Right ventricle myocardium inferior (tissue), 1 donor: Measurements from ENCODE around the gene DSCAM. TPM values are rescaled to one million over a fixed set of nuclear protein-coding genes. Genes with fewer than 3 reads are reported as not detected.

ENCODE experiments used
- ATAC-seq: fragments of 200-7000 bp; cut with Tn5 transposase; one replicate; pipeline ENCODE4 v1.9.1; 2020; ENCODE audit warnings: mild to moderate bottlenecking, moderate library complexity
- DNase-seq: peaks from one replicate; pipeline ENCODE4 v3.0.0; 2021; ENCODE audit errors: missing footprints
- intact Hi-C: fragments of 100-400 bp; cut with DNase I; formaldehyde crosslinking; loops from one replicate; pipeline ENCODE4 v1.11.0; 2022
- total RNA-seq: library from RNA; stranded (reverse); fragmentation: NEBNext Ultra II Directional; extraction: Animal tissue kit (Norgen Biotek cat#: 25700); gene quantifications from one replicate; pipeline ENCODE4 v1.2.1, GENCODE V29; 2021
- donor health status: DM: no; HTN: yes; CAD: no; lungs with severe emphysema.

The DSCAM gene
- total RNA-seq, 1 donor from 2014 or later, result not detected

DNA sequence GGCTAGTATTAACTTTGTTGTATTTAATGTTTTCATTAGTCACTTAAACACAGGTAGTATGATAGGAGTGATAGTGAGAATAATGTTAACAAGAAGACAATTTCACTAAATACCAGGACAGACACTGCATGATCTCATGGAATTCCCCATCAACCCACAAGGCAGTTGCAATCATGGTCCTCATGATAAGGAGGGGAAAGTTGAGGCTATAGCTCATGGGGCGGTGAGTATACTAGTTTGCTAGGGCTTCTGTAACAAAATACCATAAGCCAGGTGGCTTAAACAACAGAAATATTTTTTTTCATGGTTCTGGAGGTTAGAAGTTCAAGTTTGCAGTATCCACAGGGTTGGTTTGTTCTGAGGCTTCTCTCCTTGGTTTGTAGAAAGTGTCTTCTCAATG is 115.8 kb downstream of the DSCAM start:
- intact Hi-C loops, result no loop called here
- no peak for ATAC-seq
- DNase-seq, result no peak

DNA sequence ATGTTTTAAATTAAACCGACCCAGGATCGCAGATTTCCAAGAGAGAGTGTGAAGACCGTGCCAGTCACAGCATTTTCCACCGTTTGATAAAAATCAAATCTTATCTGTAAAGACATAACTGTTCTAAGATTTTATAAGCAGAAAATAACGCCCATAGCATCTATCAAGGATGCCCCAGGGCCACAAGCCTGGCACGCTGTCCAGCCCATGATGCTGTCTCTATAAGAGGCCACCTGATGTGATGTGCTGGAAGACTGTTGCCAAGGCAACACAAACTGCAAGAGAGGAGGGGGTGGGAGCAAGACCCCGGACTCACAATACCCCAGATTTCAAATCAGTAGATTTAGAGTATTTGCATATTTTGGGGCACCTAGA is 116.5 kb downstream of the DSCAM start:
- no peak for DNase-seq
- intact Hi-C loops, result no loop called here
- ATAC-seq, result no peak

DNA sequence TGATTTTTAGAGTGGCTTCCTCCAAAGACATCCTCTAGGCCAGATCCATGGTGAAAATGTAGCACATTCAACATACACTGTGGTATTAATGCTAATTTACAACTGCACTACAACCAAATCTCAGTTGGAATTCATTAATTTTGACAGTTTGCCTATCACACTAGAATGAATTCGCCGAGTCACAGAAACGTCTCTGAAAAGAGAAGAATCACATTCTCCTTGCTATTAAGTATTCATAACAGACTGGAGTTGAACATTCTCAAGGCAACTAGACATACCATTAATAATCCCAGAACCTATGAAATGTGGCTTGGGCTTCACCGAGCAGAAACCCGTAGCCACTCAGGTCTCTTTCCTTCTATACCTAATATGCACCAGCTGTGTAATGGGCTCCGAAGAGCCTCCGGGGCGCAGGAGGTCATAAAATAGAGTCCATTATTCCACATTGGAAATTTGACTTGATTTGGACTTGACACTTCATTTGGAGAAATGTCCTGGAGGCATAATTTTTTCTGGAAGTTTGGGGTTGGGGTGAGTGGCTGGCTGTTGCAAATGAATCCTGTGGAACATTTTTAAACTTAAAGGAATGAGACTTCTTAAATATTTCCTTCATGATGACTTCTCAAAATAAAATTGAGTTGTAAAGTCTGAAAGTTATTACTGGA is 117.1 kb downstream of the DSCAM start:
- DNase-seq, result no peak
- no peak for ATAC-seq
- intact Hi-C loops, result no loop called here

DNA sequence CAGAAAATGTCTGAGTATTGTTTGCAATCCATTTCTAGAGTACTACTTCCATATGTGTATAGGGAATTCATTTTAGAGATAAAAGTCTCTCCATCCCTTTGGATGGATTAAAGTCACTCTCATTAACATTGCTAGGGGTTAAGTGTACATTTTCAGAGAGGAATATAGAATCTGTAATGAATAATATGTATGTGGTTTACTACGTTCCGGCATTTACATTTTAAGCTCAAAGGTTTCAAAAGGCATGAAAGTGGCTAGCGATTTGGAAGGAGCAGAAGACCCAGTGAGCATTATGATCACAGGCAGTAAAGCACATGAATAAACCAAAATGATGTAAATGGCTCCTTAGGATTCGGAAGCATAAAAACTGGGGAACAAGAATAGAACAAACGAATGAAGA is 123.0 kb downstream of the DSCAM start:
- no peak for DNase-seq
- ATAC-seq, result no peak
- intact Hi-C loops, result no loop called here

DNA sequence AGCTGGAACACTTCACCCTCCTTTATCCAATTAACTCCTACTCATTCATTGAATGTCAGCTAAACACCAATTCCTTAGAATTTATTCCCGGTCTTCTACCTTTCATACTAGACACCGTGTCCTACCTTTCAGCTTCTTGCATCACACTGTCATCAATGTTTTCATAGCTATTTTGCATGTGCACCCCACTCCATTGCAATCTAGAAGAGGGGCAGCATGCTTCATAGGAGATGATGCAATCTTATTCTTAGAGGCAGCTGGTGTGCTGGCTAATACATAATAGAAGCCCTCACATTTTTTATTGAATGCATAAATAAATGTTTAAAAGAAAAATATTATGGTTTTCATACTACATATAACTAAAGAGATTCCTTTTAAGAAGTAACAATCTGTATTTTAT is 123.6 kb downstream of the DSCAM start:
- intact Hi-C loops, result no loop called here
- DNase-seq, result no peak
- no peak for ATAC-seq

DNA sequence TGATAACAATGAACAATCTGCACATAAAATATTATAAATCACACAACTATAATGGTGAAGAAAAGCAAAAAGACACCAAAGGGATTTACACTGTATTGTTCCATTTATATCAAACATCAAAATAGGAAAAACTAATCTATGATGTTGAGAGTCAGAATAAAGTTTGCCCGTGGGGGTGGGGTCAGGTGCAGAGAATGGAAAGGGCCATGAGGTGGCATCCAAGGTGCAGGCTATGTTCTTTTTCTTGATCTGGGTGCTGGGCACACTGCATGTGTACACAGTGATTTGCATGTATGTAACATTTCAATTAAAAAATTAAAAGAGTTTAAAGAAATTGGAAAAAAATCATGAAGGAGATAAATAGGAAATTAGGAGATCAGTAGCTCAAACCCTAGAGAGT is 127.3 kb downstream of the DSCAM start:
- DNase-seq, result no peak
- intact Hi-C loops, result no loop called here
- no peak for ATAC-seq

DNA sequence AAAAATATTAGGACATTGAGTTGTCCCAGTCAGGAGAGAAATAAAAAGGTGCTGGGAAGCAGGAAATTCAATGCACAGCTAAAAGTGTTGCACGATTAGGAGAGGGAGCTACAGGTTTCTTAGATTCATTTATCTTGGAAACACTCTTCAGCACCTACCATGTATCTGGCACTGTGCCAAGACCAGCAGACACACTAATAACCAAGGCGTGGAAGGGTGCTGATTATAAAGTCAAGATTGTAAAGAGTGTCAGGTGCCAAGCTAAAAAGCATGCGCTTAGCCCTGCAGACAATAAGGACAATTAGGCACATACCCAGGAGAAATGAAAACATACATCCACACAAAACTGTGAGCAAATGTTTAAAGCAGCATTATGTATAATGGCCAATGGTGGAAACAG is 129.9 kb downstream of the DSCAM start:
- no peak for ATAC-seq
- DNase-seq, result no peak

DNA sequence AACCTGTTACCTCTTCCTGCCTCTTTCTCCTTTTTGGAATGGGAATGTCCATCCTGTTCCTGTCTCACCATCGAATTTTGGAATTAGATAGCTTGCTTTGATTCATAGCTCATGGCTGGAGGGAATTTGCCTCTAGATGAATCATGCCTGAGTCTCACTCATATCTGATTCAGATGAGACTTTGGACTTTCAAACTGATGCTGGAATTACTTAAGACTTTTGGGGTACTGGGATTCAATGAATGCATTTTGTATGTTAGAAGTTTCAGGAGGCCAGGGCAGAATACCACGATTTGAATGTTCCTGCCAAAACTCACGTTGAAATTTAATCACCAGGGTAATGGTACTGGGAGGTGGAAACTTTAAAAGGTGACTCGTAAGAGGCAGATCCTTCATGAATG is 132.4 kb downstream of the DSCAM start:
- ATAC-seq (no peak), DNase-seq (no peak)
- intact Hi-C loops, result no loop called here

More for the DNA sequence above, 129.9 kb downstream of the DSCAM start:
- intact Hi-C loops, result no loop called here

DNA sequence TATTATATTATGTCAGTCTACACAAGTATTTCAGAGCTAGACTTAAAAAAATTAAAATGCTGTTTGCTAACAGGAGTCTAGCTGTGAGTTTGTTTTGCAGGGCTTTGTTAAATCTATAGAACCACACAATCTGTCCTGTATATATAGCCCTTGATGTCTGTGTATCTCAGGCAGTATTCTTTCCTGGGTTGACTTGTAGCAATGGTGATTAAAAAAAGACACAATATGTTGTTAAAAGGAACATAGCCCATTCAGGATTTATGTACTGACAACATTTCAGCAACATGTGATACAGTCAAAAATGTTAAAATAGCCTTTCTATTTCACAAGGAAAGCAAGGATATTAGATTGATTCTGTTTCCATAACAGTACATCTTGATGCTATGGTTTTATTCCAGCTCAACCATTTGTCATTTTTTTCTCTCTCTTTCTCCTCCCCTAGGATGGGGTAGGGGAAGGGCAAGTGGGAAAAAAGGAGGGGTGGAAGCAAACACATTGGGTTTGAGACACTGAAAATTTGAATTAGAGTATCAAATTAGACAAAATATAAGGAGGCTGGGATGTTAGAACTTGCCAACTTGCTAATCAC is 139.2 kb downstream of the DSCAM start:
- no peak for ATAC-seq
- intact Hi-C loops, result no loop called here
- no peak for DNase-seq

DNA sequence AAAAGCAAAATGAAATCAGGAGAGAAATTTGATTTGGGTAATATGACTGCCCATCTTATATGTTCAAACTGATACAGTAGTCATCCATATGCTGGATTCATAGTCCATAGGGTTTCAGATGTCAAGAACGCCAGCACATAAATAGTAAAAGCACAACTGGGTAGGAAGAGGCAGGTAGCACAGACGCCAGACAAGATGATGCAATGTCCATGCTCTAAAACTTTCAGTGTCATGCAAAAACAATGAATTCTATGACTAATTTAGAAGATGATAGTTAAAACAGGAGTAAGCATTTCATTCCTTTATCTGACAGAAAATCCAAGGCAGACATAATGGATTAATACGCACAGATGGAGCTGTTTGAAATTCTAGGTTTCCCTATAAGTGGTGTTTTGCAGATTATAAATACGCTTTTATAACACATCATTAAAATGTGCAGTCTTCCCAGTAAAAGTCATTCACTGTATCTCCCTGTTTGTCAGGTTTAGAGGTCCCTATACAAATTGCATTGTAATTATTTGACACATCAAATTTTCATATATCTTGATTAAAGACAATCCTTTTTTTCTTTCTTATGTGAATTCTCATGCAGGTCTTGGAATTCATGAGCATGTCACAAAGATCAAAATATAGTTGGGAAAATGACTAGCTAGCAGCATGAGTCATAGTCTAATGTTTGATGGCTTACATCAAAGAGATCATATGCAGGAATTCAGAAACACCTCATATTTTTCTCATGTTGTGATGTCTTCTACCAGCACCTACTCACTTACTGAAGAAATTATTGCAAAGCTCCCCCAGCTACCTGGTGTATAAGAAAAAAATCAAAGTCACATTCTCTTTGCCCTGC is 139.9 kb downstream of the DSCAM start:
- ATAC-seq, result no peak
- DNase-seq, result no peak
- intact Hi-C loops, result no loop called here

DNA sequence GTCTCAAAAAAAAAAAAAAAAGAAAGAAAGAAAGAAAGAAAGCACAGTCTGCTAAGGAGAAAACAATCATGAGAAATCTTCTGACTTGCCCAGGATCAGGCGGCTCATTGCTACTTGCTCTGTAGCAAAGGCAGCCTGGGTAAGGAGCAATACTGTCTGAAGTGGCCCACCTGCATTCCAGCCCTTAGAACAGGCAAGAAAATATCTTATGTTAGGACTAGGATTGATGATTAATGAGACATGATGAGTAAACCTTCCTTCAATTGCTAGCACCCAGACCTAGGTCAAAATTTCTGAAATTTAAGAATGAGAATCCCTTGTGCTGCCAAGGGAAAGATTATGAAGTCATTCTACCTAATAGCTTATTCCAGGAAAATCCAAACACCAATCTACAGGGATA is 140.8 kb downstream of the DSCAM start:
- intact Hi-C loops, result no loop called here
- DNase-seq (no peak), ATAC-seq (no peak)

DNA sequence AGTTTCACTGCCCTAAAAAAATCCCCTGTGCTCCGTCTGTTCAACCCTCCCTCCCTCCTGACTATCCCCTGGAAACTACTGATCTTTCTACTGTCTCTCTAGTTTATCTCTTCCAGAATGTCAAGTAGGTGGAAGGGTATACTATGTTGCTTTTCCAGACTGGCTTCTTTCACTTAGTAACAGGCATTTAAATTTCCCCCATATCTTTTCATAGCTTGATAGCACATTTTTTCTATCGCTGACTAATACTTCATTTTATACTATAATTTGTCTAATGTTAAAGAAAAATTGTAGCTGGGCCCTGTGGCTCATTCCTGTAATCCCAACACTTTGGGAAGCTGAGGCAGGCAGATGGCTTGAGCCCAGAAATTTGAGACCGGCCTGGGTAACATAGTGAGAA is 142.8 kb downstream of the DSCAM start:
- intact Hi-C loops, result no loop called here
- ATAC-seq (no peak), DNase-seq (no peak)

DNA sequence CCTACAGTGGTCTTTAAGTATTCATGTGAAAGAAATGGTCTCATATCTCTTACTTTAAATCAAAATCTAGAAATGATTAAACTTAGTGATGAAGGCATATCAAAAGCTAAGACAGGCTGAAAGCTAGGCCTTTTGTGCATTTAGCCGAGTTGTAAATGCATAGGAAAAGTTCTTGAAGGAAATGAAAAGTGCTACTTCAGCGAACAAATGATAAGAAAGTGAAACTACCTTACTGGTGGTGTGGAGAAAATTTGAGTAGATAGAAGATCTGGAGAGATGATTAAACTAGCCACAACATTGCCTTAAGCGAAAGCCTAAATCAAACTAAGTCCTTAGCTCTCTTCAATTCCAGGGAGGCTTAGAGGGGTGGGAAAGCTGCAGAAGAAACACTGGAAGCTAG is 147.6 kb downstream of the DSCAM start:
- no peak for ATAC-seq
- intact Hi-C loops, result no loop called here

DNA sequence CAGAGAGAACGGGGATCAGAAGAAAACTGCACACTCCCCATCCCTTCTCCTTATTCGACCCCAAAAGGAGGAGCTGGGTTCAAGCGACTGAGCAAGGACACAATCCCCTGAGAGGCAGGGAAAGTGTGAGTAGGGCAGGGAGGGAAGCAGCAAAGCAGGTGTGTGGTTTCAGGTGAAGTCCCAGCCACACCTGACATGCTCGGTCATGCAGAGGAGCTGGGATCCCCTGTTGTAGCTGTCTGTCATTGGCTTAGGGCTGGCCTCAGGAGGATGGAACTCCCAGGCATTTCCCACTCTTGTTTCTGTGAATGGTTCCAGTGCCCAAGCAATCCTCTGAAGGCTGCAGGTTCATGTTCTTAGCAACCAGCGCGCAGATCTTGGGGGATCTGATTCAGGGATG is 150.7 kb downstream of the DSCAM start:
- ATAC-seq, result no peak

More for the DNA sequence above, 147.6 kb downstream of the DSCAM start:
- DNase-seq, result no peak

DNA sequence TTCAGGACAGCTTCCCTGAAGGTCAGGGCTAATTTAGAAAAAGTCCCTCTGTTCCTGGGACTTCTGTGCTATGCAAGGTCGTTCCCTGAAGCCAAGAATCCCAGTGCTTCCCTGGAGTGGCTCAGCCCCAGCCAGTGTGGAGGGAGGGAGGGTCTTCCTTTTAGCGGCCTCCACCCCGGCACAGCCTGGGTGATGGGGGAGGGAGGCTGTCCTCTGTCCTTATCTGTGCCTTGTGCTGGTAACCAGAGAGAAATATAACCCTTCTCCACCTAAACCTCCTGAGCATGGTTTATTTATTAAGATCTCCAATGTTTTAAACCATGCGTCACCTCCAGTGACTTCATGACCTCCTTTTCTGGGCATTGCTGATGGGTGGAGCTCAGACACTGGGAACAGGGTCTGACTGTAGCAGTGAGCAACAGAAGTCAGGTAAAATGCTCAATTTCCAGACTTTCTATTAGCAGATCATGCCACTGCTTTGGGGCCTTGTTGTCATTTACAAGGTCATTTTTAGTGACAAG is 157.1 kb downstream of the DSCAM start:
- intact Hi-C loops, result no loop called here
- no peak for DNase-seq
- no peak for ATAC-seq

More for the DNA sequence above, 150.7 kb downstream of the DSCAM start:
- intact Hi-C loops, result no loop called here
- no peak for DNase-seq

DNA sequence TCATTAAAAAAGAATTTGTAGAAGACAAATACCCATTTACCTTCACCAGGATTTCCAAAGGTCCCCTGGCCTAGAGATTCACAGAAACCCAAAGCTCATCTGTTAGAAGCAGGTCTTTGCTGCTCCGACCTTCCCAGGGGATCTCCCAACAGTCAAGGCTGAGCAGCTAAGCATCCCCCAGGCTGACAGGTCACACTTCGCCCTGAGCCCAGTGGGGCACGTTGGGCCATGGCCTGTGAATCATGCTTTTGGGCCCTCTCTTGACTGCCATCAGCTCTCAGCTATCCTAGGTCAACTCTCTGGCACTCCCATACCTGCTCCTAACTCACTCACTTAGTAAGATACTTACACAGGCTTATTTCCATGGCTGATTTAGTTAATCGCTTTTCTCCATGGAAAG is 157.7 kb downstream of the DSCAM start:
- DNase-seq (no peak), ATAC-seq (no peak)
- intact Hi-C loops, result no loop called here

DNA sequence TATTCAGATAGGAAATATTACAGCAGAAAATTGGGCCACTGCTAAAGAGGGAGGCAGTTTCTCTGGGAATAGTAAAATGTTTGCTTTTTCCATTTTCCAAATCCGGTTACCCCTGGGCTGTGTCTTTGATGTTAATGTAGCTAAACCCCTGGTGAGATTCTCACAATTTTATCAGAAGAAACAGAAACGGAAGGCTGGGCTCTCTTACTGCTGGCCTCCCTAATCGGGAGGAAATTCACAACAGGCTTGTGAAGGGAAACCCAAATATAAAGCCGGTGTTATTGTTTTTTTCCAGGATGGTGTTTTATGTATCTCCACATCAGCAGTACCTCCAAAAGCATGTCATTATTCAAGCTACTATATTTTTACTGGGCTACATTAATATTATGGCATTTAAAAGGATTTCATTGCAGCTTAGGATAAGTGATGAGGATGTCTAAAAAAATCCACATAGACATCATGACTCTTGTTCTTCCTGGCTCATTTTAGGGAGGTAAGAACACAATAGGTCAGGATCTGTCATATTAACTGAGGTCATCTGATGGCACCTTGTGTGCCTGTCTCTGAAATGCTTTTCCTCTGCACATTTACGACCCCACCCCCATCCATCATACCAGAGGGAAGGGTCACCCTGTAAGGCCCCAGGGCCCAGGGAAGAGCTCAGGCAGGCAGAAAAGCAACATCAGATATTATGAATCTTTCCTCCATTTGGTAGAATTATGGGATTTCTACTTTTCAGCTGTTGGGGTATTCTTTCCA is 158.7 kb downstream of the DSCAM start:
- ATAC-seq (no peak), DNase-seq (no peak)
- intact Hi-C loops, result no loop called here

DNA sequence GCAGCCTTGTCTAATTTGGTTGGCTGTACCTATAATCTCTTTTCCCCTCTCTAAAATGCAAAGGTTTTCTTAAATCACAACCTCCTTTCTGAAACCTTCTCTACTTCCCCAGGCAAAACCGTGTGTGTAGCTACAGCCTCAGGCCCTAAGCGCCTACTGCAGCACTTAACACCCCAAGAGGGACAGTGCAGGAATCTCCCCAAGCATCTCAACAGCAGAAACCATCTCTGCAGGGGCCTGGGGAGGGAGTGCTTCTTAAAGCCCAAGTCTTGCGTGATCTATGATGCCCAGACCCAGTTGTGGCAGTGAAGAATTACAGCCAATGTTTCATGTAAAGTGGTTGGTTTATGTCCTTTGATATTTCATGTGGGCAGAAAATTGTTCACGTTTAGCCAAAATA is 159.3 kb downstream of the DSCAM start:
- intact Hi-C loops, result no loop called here
- no peak for ATAC-seq

DNA sequence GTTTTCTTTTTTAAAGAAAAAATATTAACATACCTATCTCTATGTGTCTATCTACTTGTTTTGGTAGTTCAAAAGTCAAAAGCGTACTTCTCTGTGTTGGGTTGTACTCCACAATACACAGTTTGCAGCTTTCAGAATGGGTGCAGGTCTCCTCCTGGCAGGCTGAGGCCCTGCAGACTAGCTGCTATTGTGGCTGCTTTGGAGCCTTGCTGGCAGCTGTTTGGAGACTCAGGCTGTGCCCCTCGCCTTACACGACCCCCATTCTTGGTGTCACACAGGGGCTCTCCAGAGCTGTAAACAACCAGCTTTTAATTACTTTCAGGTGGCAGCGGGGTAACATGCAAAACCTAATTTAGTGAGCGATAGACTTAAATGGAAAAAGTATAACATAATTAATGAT is 160.4 kb downstream of the DSCAM start:
- intact Hi-C loops, result no loop called here
- DNase-seq (no peak), ATAC-seq (no peak)

More for the DNA sequence above, 159.3 kb downstream of the DSCAM start:
- no peak for DNase-seq
